GM13977 (cell line): ENCODE data around the gene RAB40B.

Experiments used
- DNase-seq: peaks from one replicate; pipeline ENCODE4 v3.0.0; 2012; ENCODE audit warnings: low spot score
- CTCF ChIP-seq: IDR thresholded peaks from 2 replicates; pipeline ENCODE4 v1.5.1; 2012; ENCODE audit warnings: mild to moderate bottlenecking, control low read depth; ENCODE audit not compliant: insufficient read depth; ENCODE audit errors: extremely low read depth, missing control alignments
- in situ Hi-C: fragments of 300-500 bp; cut with MboI; formaldehyde crosslinking; loops from one replicate; pipeline ENCODE4 v1.12.0; 2022; ENCODE audit warnings: low sequenced_read_pairs, low pct_unique_long_range_greater_than_20kb, mixed read lengths, inconsistent platforms; ENCODE audit not compliant: unreplicated experiment

Gene RAB40B

GRCh38 chr17:82689077-82689476 lies 9.4 kb downstream of the RAB40B start:
- no peak for DNase-seq
- TF ChIP-seq CTCF, result no peak
- in situ Hi-C loops, result no loop called here

- no peak for DNase-seq
- in situ Hi-C loops, result no loop called here
- no peak for TF ChIP-seq CTCF
These were observed 10.6 kb downstream of the RAB40B start for GRCh38 chr17:82687871-82688270.

GRCh38 chr17:82687375-82687861 lies 11.1 kb downstream of the RAB40B start:
- no peak for DNase-seq
- in situ Hi-C loops, result no loop called here
- TF ChIP-seq CTCF, result no peak

GRCh38 chr17:82686366-82687324 lies 11.9 kb downstream of the RAB40B start:
- in situ Hi-C loops, result no loop called here
- no peak for TF ChIP-seq CTCF
- DNase-seq, result no peak

- in situ Hi-C loops, result no loop called here
- no peak for DNase-seq
- no peak for TF ChIP-seq CTCF
These were observed 13.2 kb downstream of the RAB40B start for GRCh38 chr17:82685291-82685690.

- in situ Hi-C loops, result no loop called here
- no peak for DNase-seq
- no peak for TF ChIP-seq CTCF
These were observed 14.2 kb downstream of the RAB40B start for GRCh38 chr17:82684228-82684841.
